IMR-90 (cell line): ENCODE results near the gene SLC16A7. TPM values are rescaled to one million over a fixed set of nuclear protein-coding genes. Genes with fewer than 3 reads are reported as not detected.

Experiments used
- ATAC-seq: fragments of 200-7000 bp; cut with Tn5 transposase; 2 replicates; pipeline ENCODE4 v1.9.1; 2020; ENCODE audit warnings: low read depth, mild to moderate bottlenecking, moderate library complexity
- BruUV-seq: library from RNA; stranded (reverse); fragments of 400-500 nt; replicated peaks from 2 replicates; lab custom pipeline; 2021; lab: Mats Ljungman, UMichigan
- CTCF ChIA-PET: fragments of 300-600 bp; formaldehyde crosslinking; extraction: SDS; loops from one replicate; lab custom pipeline; 2021; ENCODE audit warnings: antibody characterized with exemption; lab: Yijun Ruan, JAX
- POLR2A ChIA-PET: fragments of 300-600 bp; sonication (Branson Sonifier 250); formaldehyde crosslinking; loops from one replicate; lab custom pipeline; 2022; ENCODE audit warnings: antibody characterized with exemption; ENCODE audit not compliant: unreplicated experiment; lab: Charles Lee
- DNase-seq: peaks from one replicate; pipeline ENCODE4 v3.0.0; 2013
- H2AFZ ChIP-seq: replicated peaks from 2 replicates; pipeline ENCODE3; 2013; ENCODE audit warnings: low read length, mild to moderate bottlenecking; ENCODE audit not compliant: poor library complexity
- H2AK5ac ChIP-seq: 2 replicates; pipeline ENCODE4 v1.6.1; 2013; ENCODE audit warnings: low read depth, low read length, inconsistent platforms
- H2AK9ac ChIP-seq: replicated peaks from 2 replicates; pipeline ENCODE3; 2013; ENCODE audit warnings: mild to moderate bottlenecking, low read depth, low read length, moderate library complexity; ENCODE audit not compliant: poor library complexity
- H2BK120ac ChIP-seq: 2 replicates; pipeline ENCODE4 v1.6.1; 2013; ENCODE audit warnings: low read depth, low read length, inconsistent platforms
- H2BK15ac ChIP-seq: 3 replicates; pipeline ENCODE4 v1.6.1; 2013; ENCODE audit warnings: low read depth, low read length, inconsistent platforms
- H2BK20ac ChIP-seq: 2 replicates; pipeline ENCODE4 v1.6.1; 2013; ENCODE audit warnings: low read depth, mild to moderate bottlenecking, inconsistent platforms, low read length, moderate library complexity
- H2BK5ac ChIP-seq: 2 replicates; pipeline ENCODE4 v1.6.1; 2013; ENCODE audit warnings: mild to moderate bottlenecking, low read depth, low read length, inconsistent platforms; ENCODE audit not compliant: poor library complexity, severe bottlenecking
- H3K14ac ChIP-seq: replicated peaks from 2 replicates; pipeline ENCODE4 v1.6.1; 2013; ENCODE audit warnings: low read depth, low read length, inconsistent platforms
- H3K18ac ChIP-seq: 2 replicates; pipeline ENCODE4 v1.6.1; 2013; ENCODE audit warnings: low read depth, low read length, control low read depth
- H3K23ac ChIP-seq: 2 replicates; pipeline ENCODE4 v1.6.1; 2013; ENCODE audit warnings: low read depth, low read length, inconsistent platforms
- H3K27ac ChIP-seq: 2 replicates; pipeline ENCODE4 v1.5.1; 2013; ENCODE audit warnings: mild to moderate bottlenecking, control low read depth, low read length; ENCODE audit not compliant: insufficient read depth
- H3K27me3 ChIP-seq: 2 replicates; pipeline ENCODE4 v1.6.1; 2013; ENCODE audit warnings: low read length; ENCODE audit not compliant: control insufficient read depth, insufficient read depth
- H3K36me3 ChIP-seq: 2 replicates; pipeline ENCODE4 v1.6.1; 2013; ENCODE audit warnings: low read length, mixed read lengths; ENCODE audit not compliant: control insufficient read depth, insufficient read depth
- H3K4ac ChIP-seq: 2 replicates; pipeline ENCODE4 v1.6.1; 2013; ENCODE audit warnings: low read depth, low read length, inconsistent platforms
- H3K4me1 ChIP-seq: 2 replicates; pipeline ENCODE4 v1.6.1; 2013; ENCODE audit warnings: low read length, mixed read lengths; ENCODE audit not compliant: control insufficient read depth, insufficient read depth
- H3K4me2 ChIP-seq: 2 replicates; pipeline ENCODE4 v1.6.1; 2013; ENCODE audit warnings: low read depth, mild to moderate bottlenecking, control low read depth, low read length, moderate library complexity
- H3K4me3 ChIP-seq: 2 replicates; pipeline ENCODE4 v1.5.1; 2013; ENCODE audit warnings: low read depth, mild to moderate bottlenecking, control low read depth, low read length, moderate library complexity; ENCODE audit not compliant: insufficient read depth
- H3K56ac ChIP-seq: 2 replicates; pipeline ENCODE4 v1.6.1; 2013; ENCODE audit warnings: low read length, inconsistent platforms; ENCODE audit not compliant: insufficient read depth; ENCODE audit errors: extremely low read depth
- H3K79me1 ChIP-seq, 2 experiments: 2 replicates each; pipeline ENCODE4 v1.6.1; 2013; ENCODE audit warnings: low read length in 2 of 2, inconsistent platforms in 1 of 2, low read depth in 1 of 2
- H3K9ac ChIP-seq: 2 replicates; pipeline ENCODE4 v1.6.1; 2013; ENCODE audit warnings: low read depth, low read length, control low read depth
- H3K9me1 ChIP-seq: 2 replicates; pipeline ENCODE4 v1.6.1; 2013; ENCODE audit warnings: low read length, inconsistent platforms; ENCODE audit not compliant: insufficient read depth
- H3K9me3 ChIP-seq: 2 replicates; pipeline ENCODE4 v1.6.1; 2013; ENCODE audit warnings: low read length; ENCODE audit not compliant: control insufficient read depth, insufficient read depth
- H4K20me1 ChIP-seq: 2 replicates; pipeline ENCODE4 v1.6.1; 2013; ENCODE audit warnings: low read length, inconsistent platforms; ENCODE audit not compliant: insufficient read depth
- H4K5ac ChIP-seq: 2 replicates; pipeline ENCODE4 v1.6.1; 2013; ENCODE audit warnings: mild to moderate bottlenecking, low read depth, low read length, control low read depth
- H4K8ac ChIP-seq, 2 experiments: 2 replicates each; pipeline ENCODE4 v1.6.1; 2013; ENCODE audit warnings: low read depth in 2 of 2, low read length in 2 of 2, control low read depth in 1 of 2, inconsistent platforms in 1 of 2
- H4K91ac ChIP-seq: 2 replicates; pipeline ENCODE4 v1.6.1; 2013; ENCODE audit warnings: low read depth, low read length, inconsistent platforms; ENCODE audit not compliant: insufficient read depth
- CEBPB ChIP-seq: IDR thresholded peaks from 2 replicates; pipeline ENCODE4 v1.6.1; 2012; ENCODE audit warnings: low read depth, low read length, improper control_type of control experiment
- FOS ChIP-seq: fragments of 150-350 bp; IDR thresholded peaks from 2 replicates; pipeline ENCODE4 v1.6.1; 2016; ENCODE audit warnings: low read depth, low read length
- MAFK ChIP-seq: IDR thresholded peaks from 2 replicates; pipeline ENCODE4 v1.6.1; 2012; ENCODE audit warnings: low read depth, low read length, improper control_type of control experiment
- MXI1 ChIP-seq: IDR thresholded peaks from 2 replicates; pipeline ENCODE4 v1.6.1; 2012; ENCODE audit warnings: low read depth, mild to moderate bottlenecking, low read length, moderate library complexity, borderline replicate concordance
- POLR2A ChIP-seq: IDR thresholded peaks from 2 replicates; pipeline ENCODE4 v1.6.1; 2012; ENCODE audit warnings: mild to moderate bottlenecking, low read depth, low read length
- SMC3 ChIP-seq: fragments of 150-350 bp; IDR thresholded peaks from 2 replicates; pipeline ENCODE4 v1.6.1; 2016; ENCODE audit warnings: low read depth, mild to moderate bottlenecking, antibody characterized with exemption, low read length, moderate library complexity
- WGBS, 2 experiments: methylation state at CpG; one replicate each; pipeline versions ENCODE4 v1.1.5 to v1.1.7; 2013; ENCODE audit warnings: missing lambda C conversion rate in 2 of 2; ENCODE audit not compliant: insufficient read length in 1 of 2; ENCODE audit errors: extremely low coverage in 2 of 2; 5-methylcytosine and 5-hydroxymethylcytosine counted together
- dilution Hi-C: fragments of 300-500 bp; cut with HindIII; formaldehyde crosslinking; loops from one replicate; pipeline ENCODE4 v1.14.3; 2018; ENCODE audit warnings: low sequenced_read_pairs; ENCODE audit not compliant: unreplicated experiment
- in situ Hi-C: fragments of 300-500 bp; cut with MboI; formaldehyde crosslinking; loops from 3 replicates; pipeline ENCODE4 v1.14.3; 2019; ENCODE audit warnings: low sequenced_read_pairs, inconsistent platforms, mixed read lengths
- intact Hi-C: fragments of 100-400 bp; cut with micrococcal nuclease; formaldehyde crosslinking; loops from 2 replicates; pipeline ENCODE4 v1.10.0; 2022
- polyA plus RNA-seq, 3 experiments: library from polyadenylated mRNA; depleted of rRNA; stranded (reverse); fragments of >200 nt; gene quantifications; 2 replicates each; pipeline ENCODE4 v1.2.3, GENCODE V29; 2012; ENCODE audit warnings: low replicate concordance in 1 of 3
- total RNA-seq: library from RNA; depleted of rRNA; stranded (reverse); fragments of >200 nt; gene quantifications from 2 replicates; pipeline ENCODE4 v1.2.3, GENCODE V29; 2012

The SLC16A7 gene
- total and polyA plus RNA-seq, 2 of the 4 experiments (the other 2 are of a cell fraction) = 2.6 to 21.5 TPM

DNA sequence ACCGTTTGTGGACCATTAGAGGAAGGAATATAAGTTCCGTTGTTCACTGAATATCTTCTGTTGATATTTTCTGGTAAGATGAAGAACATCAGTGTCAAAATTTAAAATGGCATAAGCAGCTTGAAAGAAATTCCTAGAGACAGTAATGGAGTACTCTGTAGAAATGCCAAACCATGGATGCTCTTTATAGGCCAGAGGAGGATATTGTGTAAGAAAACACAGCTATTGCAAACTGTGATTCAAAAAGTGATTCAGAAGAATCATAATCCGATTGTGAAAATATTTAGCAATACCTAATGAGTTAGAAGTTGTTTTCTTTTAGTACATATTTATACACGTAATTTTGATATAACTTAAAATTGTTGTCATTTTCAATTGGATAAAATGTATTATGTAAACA lies 102.8 kb downstream of the SLC16A7 start:
- H3K36me3 ChIP-seq = no peaks in the 10 kb centered on the region
- peak overlapping the region; percentile 45; the same call in 1 of the 2 replicates for H2BK120ac ChIP-seq
- peak overlapping the region in 1 of 2 experiments; percentile 75; a peak in 1 of 4 replicates for H4K8ac ChIP-seq
- H3K9me1 ChIP-seq = peaks cover 2% of the 10 kb centered on the region; the same call in 1 of the 2 replicates
- H2AFZ ChIP-seq = no peak overlapping the region
- peaks cover 2% of the 10 kb centered on the region; the same call in 1 of the 2 replicates for H3K4me1 ChIP-seq
- no peaks in the 10 kb centered on the region for H3K27me3 ChIP-seq
- no peak overlapping the region for H3K4me3 ChIP-seq
- peak overlapping the region; percentile 76; the same call in 1 of the 2 replicates for H4K5ac ChIP-seq
- peak overlapping the region; percentile 84; the same call in 1 of the 2 replicates for H3K4me2 ChIP-seq
- H3K27ac ChIP-seq = peak overlapping the region; percentile 49; the same call in 1 of the 2 replicates
- DNase-seq (peak; percentile 80), ATAC-seq (peak; percentile 64)
- H3K9ac ChIP-seq = no peak overlapping the region
- in situ Hi-C loops (no loop called here), dilution Hi-C loops (no loop called here), intact Hi-C loops (loop anchor here (2.0 to 5.0 kb wide), 2 partner anchors 39 to 102 kb away; partner anchors contain the start of gene SLC16A7)
- H2BK20ac ChIP-seq = peak overlapping the region; percentile 58; the same call in 1 of the 2 replicates
- WGBS, 2 experiments = 60% methylated on average over 1 of the region's 4 CpGs; no CpG with 5 or more reads in 1 of the 2 experiments
- no peaks in the 10 kb centered on the region for H4K20me1 ChIP-seq
- H2BK5ac ChIP-seq = peak overlapping the region; percentile 90
- POLR2A ChIA-PET = no interaction called here
- peak; percentile 99 for TF ChIP-seq CEBPB
- TF ChIP-seq POLR2A = no peak
- no peak for TF ChIP-seq SMC3
- peak; percentile 61; the same call in 1 of the 2 replicates for TF ChIP-seq FOS
- no peak for TF ChIP-seq MAFK
- no peak for TF ChIP-seq MXI1
- no peaks in the 10 kb centered on the region for H3K79me1 ChIP-seq
- no peak overlapping the region for H3K4ac ChIP-seq
- H2AK5ac ChIP-seq = no peak overlapping the region
- H4K91ac ChIP-seq = no peak overlapping the region
- H3K18ac ChIP-seq = peak overlapping the region; percentile 90; the same call in 1 of the 2 replicates
- H3K56ac ChIP-seq = 0 out of 2 replicates have a peak overlapping the region, but pooled peaks have one; percentile 2
- no peak overlapping the region for H3K14ac ChIP-seq
- no peaks in the 10 kb centered on the region for H3K9me3 ChIP-seq
- peak overlapping the region; percentile 81; the same call in 1 of the 3 replicates for H2BK15ac ChIP-seq
- no peak overlapping the region for H2AK9ac ChIP-seq
- CTCF ChIA-PET = interaction anchor here (0.9 to 1.0 kb wide), 2 partner anchors 10 to 48 kb away, joined by 4 read pairs; no protein-coding TSS in a partner anchor
- H3K23ac ChIP-seq = no peak overlapping the region
- BruUV-seq = no TSS peak
